HepG2 (cell line): ENCODE data around the gene IZUMO4. TPM values are rescaled to one million over a fixed set of nuclear protein-coding genes. Genes with fewer than 3 reads are reported as not detected.

ENCODE experiments used
- AGO2 ChIP-seq: fragments of 200-400 bp; formaldehyde crosslinking; optimal IDR thresholded peaks from 2 replicates; pipeline ENCODE3; 2017; ENCODE audit warnings: mild to moderate bottlenecking, low read depth, low read length, moderate library complexity
- FOXA1 ChIP-seq, 2 experiments: fragments of 450-650 bp in 1 of 2; sonication (generic) in 1 of 2; formaldehyde crosslinking in 1 of 2; IDR thresholded peaks; 2 replicates each; pipeline versions ENCODE4 v1.4.0 to v1.6.1; 2016 to 2020; ENCODE audit warnings: missing genetic modification reagents in 1 of 2
- HES4 ChIP-seq: sonication (generic); formaldehyde crosslinking; IDR thresholded peaks from 2 replicates; pipeline ENCODE4 v1.9.0; 2021; ENCODE audit warnings: mild to moderate bottlenecking, missing genetic modification reagents, borderline replicate concordance
- POLR2G ChIP-seq: fragments of 200-400 bp; formaldehyde crosslinking; IDR thresholded peaks from 2 replicates; pipeline ENCODE4 v1.6.1; 2018; ENCODE audit warnings: mild to moderate bottlenecking, low read depth, low read length, moderate library complexity
- ZBTB20 ChIP-seq: sonication (generic); formaldehyde crosslinking; IDR thresholded peaks from 2 replicates; pipeline ENCODE4 v1.8.1; 2023; ENCODE audit warnings: missing genetic modification reagents, low read depth, mild to moderate bottlenecking, borderline replicate concordance
- ZNF232 ChIP-seq: sonication (generic); formaldehyde crosslinking; IDR thresholded peaks from 2 replicates; pipeline ENCODE4 v1.4.0; 2020; ENCODE audit warnings: missing genetic modification reagents, borderline replicate concordance
- ZNF331 ChIP-seq: sonication (generic); formaldehyde crosslinking; IDR thresholded peaks from 2 replicates; pipeline ENCODE4 v1.4.0; 2020; ENCODE audit warnings: missing genetic modification reagents
- ZNF572 ChIP-seq: sonication (generic); formaldehyde crosslinking; IDR thresholded peaks from 2 replicates; pipeline ENCODE4 v1.5.1; 2020; ENCODE audit warnings: mild to moderate bottlenecking, missing genetic modification reagents
- ZNF720 ChIP-seq: sonication (generic); formaldehyde crosslinking; IDR thresholded peaks from 2 replicates; pipeline ENCODE4 v1.4.0; 2020; ENCODE audit warnings: missing genetic modification reagents
- ZNF768 ChIP-seq: sonication (generic); formaldehyde crosslinking; IDR thresholded peaks from 2 replicates; pipeline ENCODE4 v1.4.0; 2020; ENCODE audit warnings: missing genetic modification reagents
- polyA plus RNA-seq, 8 experiments: library from polyadenylated mRNA; depleted of rRNA in 3 of 8; stranded (reverse) in 7 of 8; unstranded in 1 of 8; fragments of >200 nt; fragmentation: Illumina TruSeq in 4 of 8; extraction: Trizol in 4 of 8; gene quantifications; 2 replicates each; pipeline versions ENCODE4 v1.2.1 to v1.2.3, GENCODE V29; 2011 to 2016; ENCODE audit warnings: low read depth in 4 of 8, missing spikeins in 1 of 8, mixed read lengths in 1 of 8; ENCODE audit not compliant: insufficient read depth in 1 of 8
- total RNA-seq, 5 experiments: library from RNA; depleted of rRNA; stranded (reverse); fragments of >200 nt; fragmentation: Illumina TruSeq; extraction: Trizol; gene quantifications; 2 replicates each; pipeline ENCODE4 v1.2.3, GENCODE V29; 2016; ENCODE audit warnings: low read depth in 1 of 5
- TF ChIP-seq, protein P1 (sequence below): sonication (generic); formaldehyde crosslinking; IDR thresholded peaks from one replicate; pipeline ENCODE4 v1.5.1; 2020; ENCODE audit warnings: mild to moderate bottlenecking, missing genetic modification reagents; ENCODE audit errors: not compliant biosample characterization
- TF ChIP-seq, protein P2 (sequence below): sonication (generic); formaldehyde crosslinking; IDR thresholded peaks from 2 replicates; pipeline ENCODE4 v1.4.0; 2020; ENCODE audit warnings: missing genetic modification reagents

The IZUMO4 gene
- total and polyA plus RNA-seq, 2 of the 13 experiments (the other 11 are each of a cell fraction or from before 2014, with no cell fraction given) = 0.77 to 3.9 TPM

- TF ChIP-seq, protein P1, sequence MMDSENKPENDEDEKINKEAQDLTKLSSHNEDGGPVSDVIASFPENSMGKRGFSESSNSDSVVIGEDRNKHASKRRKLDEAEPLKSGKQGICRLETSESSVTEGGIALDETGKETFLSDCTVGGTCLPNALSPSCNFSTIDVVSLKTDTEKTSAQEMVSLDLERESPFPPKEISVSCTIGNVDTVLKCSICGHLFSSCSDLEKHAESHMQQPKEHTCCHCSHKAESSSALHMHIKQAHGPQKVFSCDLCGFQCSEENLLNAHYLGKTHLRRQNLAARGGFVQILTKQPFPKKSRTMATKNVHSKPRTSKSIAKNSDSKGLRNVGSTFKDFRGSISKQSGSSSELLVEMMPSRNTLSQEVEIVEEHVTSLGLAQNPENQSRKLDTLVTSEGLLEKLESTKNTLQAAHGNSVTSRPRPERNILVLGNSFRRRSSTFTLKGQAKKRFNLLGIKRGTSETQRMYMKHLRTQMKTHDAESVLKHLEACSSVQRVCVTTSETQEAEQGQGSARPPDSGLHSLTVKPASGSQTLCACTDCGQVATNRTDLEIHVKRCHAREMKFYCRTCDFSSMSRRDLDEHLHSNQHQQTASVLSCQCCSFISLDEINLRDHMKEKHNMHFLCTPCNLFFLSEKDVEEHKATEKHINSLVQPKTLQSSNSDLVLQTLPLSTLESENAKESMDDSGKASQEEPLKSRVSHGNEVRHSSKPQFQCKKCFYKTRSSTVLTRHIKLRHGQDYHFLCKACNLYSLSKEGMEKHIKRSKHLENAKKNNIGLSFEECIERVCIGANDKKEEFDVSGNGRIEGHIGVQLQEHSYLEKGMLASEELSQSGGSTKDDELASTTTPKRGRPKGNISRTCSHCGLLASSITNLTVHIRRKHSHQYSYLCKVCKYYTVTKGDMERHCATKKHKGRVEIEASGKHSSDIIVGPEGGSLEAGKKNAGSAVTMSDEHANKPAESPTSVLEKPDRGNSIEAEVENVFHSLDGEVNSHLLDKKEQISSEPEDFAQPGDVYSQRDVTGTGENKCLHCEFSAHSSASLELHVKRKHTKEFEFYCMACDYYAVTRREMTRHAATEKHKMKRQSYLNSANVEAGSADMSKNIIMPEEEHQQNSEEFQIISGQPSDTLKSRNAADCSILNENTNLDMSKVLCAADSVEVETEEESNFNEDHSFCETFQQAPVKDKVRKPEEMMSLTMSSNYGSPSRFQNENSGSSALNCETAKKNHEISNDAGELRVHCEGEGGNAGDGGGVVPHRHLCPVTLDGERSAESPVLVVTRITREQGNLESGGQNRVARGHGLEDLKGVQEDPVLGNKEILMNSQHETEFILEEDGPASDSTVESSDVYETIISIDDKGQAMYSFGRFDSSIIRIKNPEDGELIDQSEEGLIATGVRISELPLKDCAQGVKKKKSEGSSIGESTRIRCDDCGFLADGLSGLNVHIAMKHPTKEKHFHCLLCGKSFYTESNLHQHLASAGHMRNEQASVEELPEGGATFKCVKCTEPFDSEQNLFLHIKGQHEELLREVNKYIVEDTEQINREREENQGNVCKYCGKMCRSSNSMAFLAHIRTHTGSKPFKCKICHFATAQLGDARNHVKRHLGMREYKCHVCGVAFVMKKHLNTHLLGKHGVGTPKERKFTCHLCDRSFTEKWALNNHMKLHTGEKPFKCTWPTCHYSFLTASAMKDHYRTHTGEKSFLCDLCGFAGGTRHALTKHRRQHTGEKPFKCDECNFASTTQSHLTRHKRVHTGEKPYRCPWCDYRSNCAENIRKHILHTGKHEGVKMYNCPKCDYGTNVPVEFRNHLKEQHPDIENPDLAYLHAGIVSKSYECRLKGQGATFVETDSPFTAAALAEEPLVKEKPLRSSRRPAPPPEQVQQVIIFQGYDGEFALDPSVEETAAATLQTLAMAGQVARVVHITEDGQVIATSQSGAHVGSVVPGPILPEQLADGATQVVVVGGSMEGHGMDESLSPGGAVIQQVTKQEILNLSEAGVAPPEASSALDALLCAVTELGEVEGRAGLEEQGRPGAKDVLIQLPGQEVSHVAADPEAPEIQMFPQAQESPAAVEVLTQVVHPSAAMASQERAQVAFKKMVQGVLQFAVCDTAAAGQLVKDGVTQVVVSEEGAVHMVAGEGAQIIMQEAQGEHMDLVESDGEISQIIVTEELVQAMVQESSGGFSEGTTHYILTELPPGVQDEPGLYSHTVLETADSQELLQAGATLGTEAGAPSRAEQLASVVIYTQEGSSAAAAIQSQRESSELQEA (CRISPR knock-in tag) = no peak
- TF ChIP-seq POLR2G = peak; percentile 42; the same call in 1 of the 2 replicates
- TF ChIP-seq ZNF720 (CRISPR knock-in tag) = no peak
- TF ChIP-seq AGO2 = peak; percentile 95
- TF ChIP-seq FOXA1 (IDR thresholded peaks at IDR 0.05) = no peak
- no peak for TF ChIP-seq FOXA1 (CRISPR knock-in tag; IDR thresholded peaks at IDR 0.05)
- TF ChIP-seq, protein P2, sequence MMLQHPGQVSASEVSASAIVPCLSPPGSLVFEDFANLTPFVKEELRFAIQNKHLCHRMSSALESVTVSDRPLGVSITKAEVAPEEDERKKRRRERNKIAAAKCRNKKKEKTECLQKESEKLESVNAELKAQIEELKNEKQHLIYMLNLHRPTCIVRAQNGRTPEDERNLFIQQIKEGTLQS = no peak
- TF ChIP-seq ZNF232 = no peak
- TF ChIP-seq ZNF331 = no peak
- TF ChIP-seq ZNF768 (CRISPR knock-in tag) = 0 out of 2 replicates have a peak, but pooled peaks have one; percentile 11
- no peak for TF ChIP-seq ZBTB20 (CRISPR knock-in tag)
- no peak for TF ChIP-seq HES4 (CRISPR knock-in tag)
- no peak for TF ChIP-seq ZNF572 (CRISPR knock-in tag)
- TF ChIP-seq, all 625 proteins: peak for 3
Measured at GRCh38 chr19:2099937-2100718, 3.4 kb downstream of the IZUMO4 start (continued).
